ENCODE results near the gene PRPF39.
A peak's percentile ranks its signal among the peaks of the same experiment; 100 is the strongest.
"Not testable (repeated sequence)": the region's sequence is repeated elsewhere in the genome, so short reads cannot be mapped to it uniquely, and the experiment has no call there.

PRPF39 gene, protein sequence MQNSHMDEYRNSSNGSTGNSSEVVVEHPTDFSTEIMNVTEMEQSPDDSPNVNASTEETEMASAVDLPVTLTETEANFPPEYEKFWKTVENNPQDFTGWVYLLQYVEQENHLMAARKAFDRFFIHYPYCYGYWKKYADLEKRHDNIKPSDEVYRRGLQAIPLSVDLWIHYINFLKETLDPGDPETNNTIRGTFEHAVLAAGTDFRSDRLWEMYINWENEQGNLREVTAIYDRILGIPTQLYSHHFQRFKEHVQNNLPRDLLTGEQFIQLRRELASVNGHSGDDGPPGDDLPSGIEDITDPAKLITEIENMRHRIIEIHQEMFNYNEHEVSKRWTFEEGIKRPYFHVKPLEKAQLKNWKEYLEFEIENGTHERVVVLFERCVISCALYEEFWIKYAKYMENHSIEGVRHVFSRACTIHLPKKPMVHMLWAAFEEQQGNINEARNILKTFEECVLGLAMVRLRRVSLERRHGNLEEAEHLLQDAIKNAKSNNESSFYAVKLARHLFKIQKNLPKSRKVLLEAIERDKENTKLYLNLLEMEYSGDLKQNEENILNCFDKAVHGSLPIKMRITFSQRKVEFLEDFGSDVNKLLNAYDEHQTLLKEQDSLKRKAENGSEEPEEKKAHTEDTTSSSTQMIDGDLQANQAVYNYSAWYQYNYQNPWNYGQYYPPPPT

DNA sequence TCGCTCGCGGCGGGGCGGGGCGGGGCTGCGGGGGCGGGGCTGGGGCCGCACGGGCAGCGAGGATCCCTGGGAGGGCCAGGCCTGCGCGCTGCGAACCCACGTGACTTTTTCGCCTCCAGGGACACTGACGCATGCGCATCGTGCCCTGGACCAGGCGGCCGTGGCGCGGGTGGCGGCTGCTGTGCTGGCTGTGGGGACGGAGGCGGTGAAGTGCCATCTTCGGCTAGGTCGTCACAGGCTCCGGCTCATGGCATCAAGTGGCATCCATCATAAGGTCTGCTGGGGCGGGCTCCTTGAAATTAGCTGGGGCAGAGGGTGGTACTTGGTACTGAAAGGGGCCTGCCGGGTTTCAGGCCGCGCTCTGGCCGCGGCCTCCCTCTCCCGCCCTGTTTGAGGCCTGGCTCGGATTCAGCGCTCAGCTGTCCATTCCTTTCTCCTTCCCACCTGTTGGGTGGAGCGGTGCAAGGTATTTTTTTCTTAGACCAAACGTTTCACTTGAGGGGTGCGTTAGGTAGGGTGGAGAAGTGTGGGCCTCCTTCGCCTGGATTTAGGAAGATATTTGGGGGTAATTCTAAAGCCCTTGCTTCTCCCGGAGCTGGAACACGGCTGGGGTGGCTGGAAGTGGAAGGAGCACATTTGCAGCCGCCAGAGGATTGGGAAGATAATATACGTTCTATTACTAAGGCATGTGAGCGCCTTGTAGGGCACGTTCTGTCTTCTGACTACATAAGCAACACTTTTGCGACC is at the start of gene PRPF39:
TSS of gene PRPF39 (plus strand) at position 141 of the 747 bp plus-strand sequence. CDS start 11,124 bp downstream, outside the sequence.
- peak; percentile 94 for DNase-seq (ENCODE audit: low spot score)

DNA sequence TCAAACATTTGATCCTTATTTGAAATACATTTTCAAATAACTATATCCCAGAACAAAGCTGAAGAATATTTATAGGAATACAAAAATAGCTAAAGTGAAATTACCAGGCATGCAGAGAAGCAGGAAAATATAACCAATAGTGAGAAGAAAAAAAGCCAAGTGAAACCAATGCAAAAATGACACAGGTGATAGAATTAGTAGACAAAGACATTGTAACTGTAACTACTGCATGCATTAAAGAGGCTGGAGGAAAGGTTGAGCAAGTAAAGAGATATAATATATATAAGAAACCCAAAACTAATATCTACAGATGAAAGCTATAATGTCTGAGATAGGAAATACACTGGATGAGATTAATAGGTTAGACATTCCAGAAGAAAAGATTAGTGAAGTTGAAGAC is 49.2 kb upstream of the PRPF39 start:
- no peak for DNase-seq (ENCODE audit: low spot score)

DNA sequence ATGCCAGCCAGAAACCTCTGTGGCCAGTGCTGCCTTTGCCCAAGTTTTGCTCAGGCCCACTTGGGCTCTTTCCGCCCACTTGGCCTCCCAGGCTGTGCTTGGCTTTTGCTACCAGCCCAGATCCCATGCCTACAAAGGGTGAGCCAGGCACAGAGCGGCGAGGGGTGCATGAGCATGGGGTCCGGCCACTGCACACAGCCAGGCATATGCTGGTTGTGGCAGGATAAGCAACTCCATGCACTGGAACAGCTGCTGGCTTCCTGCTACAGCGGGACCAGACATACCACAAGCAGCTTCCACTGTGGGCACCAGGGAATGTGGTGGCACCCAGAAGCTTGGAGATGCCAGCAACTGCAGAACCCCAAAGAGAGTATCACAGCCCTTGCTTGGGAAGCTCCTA is 45.7 kb upstream of the PRPF39 start:
- DNase-seq (ENCODE audit: low spot score): no peak

GRCh38 chr14:45038865-45039264 is 45.1 kb upstream of the PRPF39 start:
- no peak for DNase-seq (ENCODE audit: low spot score)

DNA sequence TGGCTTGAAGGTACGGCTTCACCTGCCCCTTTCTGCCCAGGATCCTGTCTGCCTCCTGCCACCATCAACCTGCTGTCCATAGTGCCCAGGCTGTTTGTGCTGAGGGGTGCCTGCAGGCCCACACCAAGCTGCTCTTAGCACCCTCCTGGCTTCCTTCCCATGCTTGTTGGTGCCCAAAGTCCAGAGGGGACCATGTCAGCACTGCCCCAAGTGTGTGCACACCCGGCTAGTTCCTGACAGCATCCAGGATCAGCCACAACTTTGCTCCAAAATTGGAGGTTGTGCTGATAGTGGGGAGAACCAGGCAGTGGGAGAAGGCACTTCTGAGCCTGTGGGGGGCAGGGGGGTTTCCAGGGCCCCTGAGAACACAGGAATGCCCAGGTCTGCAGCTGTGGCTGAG is 44.5 kb upstream of the PRPF39 start:
- DNase-seq (ENCODE audit: low spot score): no peak

DNA sequence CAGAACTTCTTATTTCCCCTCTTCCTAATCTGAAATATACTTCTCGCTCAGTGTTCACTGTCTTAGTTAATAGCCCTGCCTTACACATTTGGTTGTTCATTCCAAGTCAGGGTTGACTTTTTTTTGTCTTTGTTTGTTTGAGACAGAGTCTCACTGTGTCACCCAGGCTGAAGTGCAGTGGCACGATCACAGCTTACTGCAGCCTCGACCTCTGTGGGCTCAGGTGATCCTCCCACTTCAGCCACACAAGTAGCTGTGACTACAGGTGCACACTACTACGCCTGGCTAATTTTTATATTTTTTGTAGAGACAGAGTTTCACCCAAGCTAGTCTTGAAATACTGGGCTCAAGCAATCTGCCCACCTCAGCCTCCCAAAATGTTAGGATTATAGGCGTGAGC is 42.3 kb upstream of the PRPF39 start:
- no peak for DNase-seq (ENCODE audit: low spot score)

GRCh38 chr14:45044638-45045037 is 39.3 kb upstream of the PRPF39 start:
- DNase-seq (ENCODE audit: low spot score): no peak

DNA sequence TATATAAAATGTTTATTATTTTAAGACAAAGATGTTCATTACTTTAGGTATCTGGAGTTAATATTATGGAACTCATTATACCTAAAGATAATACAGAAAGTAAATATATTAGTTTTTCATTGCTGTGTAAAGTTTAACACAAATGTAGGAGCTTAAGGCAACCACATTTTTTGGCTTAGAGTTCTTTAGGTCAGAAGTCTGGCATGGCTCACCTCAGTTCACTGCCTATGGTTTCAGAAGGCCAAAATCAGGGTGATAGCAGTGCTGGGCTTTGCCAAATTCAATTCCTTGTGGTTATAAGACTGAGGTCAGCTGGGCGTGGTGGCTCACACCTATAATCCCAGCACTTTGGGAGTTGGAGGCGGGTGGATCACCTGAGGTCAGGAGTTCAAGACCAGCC is 35.5 kb upstream of the PRPF39 start:
- DNase-seq (ENCODE audit: low spot score): no peak

DNA sequence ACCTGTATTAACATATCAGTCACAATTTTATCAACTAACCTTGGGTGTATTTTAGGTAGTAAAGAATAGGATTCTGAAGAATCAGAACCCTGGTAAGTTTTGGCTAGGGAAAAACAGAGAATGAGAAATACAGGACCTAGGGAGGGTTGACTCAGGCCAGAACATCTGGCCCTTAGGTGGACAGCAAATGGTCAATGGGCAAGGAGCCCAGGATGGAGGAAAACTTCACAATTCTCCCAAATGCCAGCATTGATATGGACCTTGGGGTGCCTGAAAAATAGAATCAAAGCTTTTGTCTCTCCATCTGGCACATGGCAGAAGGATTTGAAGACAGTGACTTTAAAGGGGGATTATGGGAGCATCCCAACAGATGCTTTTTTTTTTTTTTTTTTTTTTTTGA is 32.7 kb upstream of the PRPF39 start:
- no peak for DNase-seq (ENCODE audit: low spot score)

GRCh38 chr14:45051896-45052295 is 32.0 kb upstream of the PRPF39 start:
- no peak for DNase-seq (ENCODE audit: low spot score)

- DNase-seq (ENCODE audit: low spot score): no peak
Measured at GRCh38 chr14:45057349-45057748, 26.6 kb upstream of the PRPF39 start.

GRCh38 chr14:45057881-45058364 is 26.0 kb upstream of the PRPF39 start:
- DNase-seq (ENCODE audit: low spot score): no peak

- no peak for DNase-seq (ENCODE audit: low spot score)
Measured at GRCh38 chr14:45060551-45060950, 23.4 kb upstream of the PRPF39 start.

- no peak for DNase-seq (ENCODE audit: low spot score)
Measured at GRCh38 chr14:45065540-45065939, 18.4 kb upstream of the PRPF39 start.

DNA sequence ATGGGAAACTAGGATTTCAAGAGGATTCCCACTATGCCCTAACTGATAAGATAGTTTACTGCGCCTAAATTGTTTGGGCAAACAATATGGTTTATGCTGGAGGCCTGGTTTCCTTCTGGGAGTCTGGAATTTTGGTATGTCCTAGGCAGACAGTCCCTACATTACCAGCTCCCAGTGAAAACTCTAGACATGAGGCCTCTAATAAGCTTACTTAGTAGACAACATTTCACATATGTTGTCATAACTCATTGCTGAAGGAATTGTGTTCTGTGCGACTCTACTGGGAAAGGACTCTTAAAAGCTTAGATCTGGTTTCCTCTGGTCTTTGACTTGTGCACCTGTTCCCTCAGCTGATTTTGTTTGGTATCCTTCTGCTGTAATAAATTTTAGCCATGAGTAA is 18.0 kb upstream of the PRPF39 start:
- no peak for DNase-seq (ENCODE audit: low spot score)

DNA sequence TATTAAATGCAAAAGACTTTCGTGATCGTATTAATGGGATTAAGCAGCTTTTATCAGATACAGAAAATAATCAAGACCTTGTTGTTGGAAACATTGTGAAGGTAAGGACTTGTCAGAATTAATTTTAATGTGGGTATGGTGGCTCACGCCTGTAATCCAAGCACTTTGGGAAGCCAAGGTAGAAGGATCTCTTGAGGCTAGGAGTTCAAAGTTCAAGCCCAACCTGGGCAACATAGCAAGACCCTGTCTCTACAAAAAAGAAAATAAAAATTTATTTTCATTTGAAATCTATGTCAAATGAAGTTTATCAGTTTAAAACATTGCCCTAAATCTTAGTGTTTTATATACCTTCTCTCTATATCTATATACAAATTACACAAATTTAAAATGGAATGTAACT is 17.2 kb upstream of the PRPF39 start:
- no peak for DNase-seq (ENCODE audit: low spot score)

GRCh38 chr14:45068396-45068795 is 15.5 kb upstream of the PRPF39 start:
- no peak for DNase-seq (ENCODE audit: low spot score)

DNA sequence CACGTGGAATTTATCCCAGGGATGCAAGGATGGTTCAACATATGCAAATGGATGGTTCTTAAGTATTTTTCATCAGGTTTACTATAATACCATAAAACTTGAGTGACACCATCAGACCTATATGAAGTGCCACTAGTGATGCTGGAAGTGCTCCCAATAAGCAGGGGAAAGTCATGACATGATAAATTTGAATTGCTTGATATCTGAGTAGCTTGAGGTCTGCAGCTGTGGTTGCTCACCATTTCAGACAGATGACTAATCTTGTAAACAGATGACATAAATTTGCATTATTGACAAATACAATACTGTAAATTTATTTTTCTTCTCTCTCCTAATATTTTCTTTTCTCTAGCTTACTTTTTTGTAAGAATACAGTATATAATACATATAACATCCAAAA is 13.7 kb upstream of the PRPF39 start:
- no peak for DNase-seq (ENCODE audit: low spot score)

DNA sequence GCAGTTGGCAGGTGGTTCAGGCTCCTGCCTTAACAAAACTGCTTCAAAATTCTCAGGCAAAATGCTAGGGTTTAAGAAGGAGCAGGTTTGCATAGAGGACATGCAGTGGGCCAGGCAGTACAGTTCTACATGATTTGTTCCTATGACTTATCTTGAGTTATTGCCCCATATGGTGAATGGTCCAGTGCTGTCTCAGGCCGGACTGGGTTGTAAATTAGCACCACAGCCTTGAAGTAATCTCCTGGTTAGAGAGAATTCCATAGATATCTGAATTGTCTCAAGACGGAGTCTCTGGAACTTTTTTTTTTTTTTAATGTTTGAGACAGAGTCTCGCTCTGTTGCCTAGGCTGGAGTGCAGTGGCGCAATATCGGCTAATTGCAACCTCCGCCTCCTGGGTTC is 11.8 kb upstream of the PRPF39 start:
- no peak for DNase-seq (ENCODE audit: low spot score)

- DNase-seq (ENCODE audit: low spot score): no peak
Measured at GRCh38 chr14:45073231-45073879, 10.6 kb upstream of the PRPF39 start.

GRCh38 chr14:45078323-45078722 is 5.6 kb upstream of the PRPF39 start:
- no peak for DNase-seq (ENCODE audit: low spot score)

DNA sequence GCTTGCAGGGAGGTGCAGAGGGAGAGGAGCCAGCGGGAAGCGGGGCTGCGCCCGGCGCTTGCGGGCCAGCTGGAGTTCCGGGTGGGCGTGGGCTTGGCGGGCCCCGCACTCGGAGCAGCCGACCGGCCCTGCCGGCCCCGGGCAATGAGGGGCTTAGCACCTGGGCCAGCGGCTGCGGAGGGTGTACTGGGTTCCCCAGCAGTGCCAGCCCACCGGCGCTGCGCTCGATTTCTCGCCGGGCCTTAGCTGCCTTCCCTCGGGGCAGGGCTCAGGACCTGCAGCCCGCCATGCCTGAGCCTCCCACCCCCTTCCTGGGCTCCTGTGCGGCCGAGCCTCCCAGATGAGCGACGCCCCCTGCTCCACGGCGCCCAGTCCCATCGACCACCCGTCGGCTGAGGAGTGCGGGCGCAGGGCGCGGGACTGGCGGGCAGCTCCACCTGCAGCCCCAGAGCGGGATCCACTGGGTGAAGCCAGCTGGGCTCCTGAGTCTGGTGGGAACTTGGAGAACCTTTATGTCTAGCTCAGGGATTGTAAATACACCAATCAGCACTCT is 3.4 kb upstream of the PRPF39 start:
- not testable (repeated sequence) for DNase-seq (ENCODE audit: low spot score)
